ENCODE data around the gene DRC1.
"Not testable (repeated sequence)": the region's sequence is repeated elsewhere in the genome, so short reads cannot be mapped to it uniquely, and the experiment has no call there.

Gene DRC1

GRCh38 chr2:26462511-26463243 is 61.0 kb downstream of the DRC1 start:
- no peaks in the 10 kb centered on the region for H3K27me3 Mint-ChIP-seq
- no peaks in the 10 kb centered on the region for H3K36me3 Mint-ChIP-seq
- H3K4me3 Mint-ChIP-seq, result no peak overlapping the region
- no peak overlapping the region for H3K27ac Mint-ChIP-seq
- H3K4me1 Mint-ChIP-seq, result no peaks in the 10 kb centered on the region
- H3K9me3 Mint-ChIP-seq, result no peaks in the 10 kb centered on the region

DNA sequence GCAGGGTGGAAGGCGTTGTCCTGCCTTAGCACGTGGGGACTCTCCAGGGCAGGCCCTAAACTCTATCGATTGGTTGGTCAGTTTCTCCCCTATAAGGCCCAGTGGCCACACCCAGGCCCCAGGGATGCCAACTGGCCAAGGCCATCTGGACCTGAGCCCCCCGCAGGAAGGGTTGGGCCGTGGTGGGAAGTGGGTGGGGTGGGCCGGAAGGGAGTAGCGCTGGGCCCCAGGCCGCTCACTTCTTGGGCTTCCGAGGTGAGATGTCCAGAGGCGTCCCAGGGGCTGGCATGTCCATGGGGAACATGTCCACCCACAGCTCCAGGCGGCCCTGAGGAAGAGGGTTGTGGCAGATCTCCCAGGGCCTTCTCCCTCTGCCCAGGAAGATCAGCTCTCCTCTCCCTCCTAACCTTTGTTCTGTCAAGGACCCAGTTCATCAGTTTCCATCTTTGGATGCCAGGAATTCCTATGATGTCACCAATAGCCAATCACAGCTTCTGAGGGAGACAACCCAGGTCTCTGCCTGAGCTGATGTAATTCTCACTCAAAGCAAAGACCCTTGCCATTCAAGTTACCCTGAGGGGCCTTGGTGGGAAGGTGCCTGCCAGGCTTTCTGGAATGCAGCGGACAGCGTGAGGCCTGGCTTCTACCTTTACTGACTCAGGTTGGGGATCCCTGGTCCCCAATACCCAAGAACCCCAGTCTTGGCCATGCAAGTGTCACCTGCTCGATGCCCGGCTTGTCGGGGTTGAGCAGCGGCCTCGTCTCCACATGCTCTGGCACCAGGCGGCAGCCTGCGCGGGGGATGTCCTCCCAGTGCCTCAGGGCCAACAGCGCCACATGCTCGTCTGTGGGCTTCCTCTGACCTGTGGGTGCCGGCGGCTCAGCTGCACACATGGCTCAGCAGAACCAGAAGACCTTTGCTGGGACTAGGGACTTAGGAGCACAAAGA is 61.8 kb downstream of the DRC1 start:
- no peaks in the 10 kb centered on the region for H3K4me1 Mint-ChIP-seq
- no peaks in the 10 kb centered on the region for H3K9me3 Mint-ChIP-seq
- no peak overlapping the region for H3K27ac Mint-ChIP-seq
- H3K27me3 Mint-ChIP-seq, result no peaks in the 10 kb centered on the region
- no peaks in the 10 kb centered on the region for H3K36me3 Mint-ChIP-seq
- no peak overlapping the region for H3K4me3 Mint-ChIP-seq

- H3K36me3 Mint-ChIP-seq, result no peaks in the 10 kb centered on the region
- H3K27ac Mint-ChIP-seq, result no peak overlapping the region
- H3K4me3 Mint-ChIP-seq, result no peak overlapping the region
- no peaks in the 10 kb centered on the region for H3K27me3 Mint-ChIP-seq
- peaks cover 1% of the 10 kb centered on the region for H3K9me3 Mint-ChIP-seq
- H3K4me1 Mint-ChIP-seq, result no peaks in the 10 kb centered on the region
Observed at GRCh38 chr2:26464390-26465265, 62.9 kb downstream of the DRC1 start.

- no peak overlapping the region for H3K27ac Mint-ChIP-seq
- no peak overlapping the region for H3K4me3 Mint-ChIP-seq
- H3K4me1 Mint-ChIP-seq, result no peaks in the 10 kb centered on the region
- peaks cover 7% of the 10 kb centered on the region for H3K9me3 Mint-ChIP-seq
- H3K36me3 Mint-ChIP-seq, result peaks cover 2% of the 10 kb centered on the region
- no peaks in the 10 kb centered on the region for H3K27me3 Mint-ChIP-seq
Observed at GRCh38 chr2:26465266-26465925, 63.7 kb downstream of the DRC1 start.

- Mint-ChIP-seq H3K4me1 (no peaks in the 10 kb centered on the region), H3K27me3 (no peaks in the 10 kb centered on the region), H3K9me3 (peaks cover 7% of the 10 kb centered on the region), H3K27ac (peak overlapping the region; percentile 57), H3K36me3 (peaks cover 2% of the 10 kb centered on the region), H3K4me3 (no peak overlapping the region)
Observed at GRCh38 chr2:26465981-26466471, 64.3 kb downstream of the DRC1 start.

- Mint-ChIP-seq H3K4me3 (no peak overlapping the region), H3K36me3 (peaks cover 2% of the 10 kb centered on the region), H3K27me3 (no peaks in the 10 kb centered on the region), H3K9me3 (peaks cover 7% of the 10 kb centered on the region), H3K27ac (no peak overlapping the region), H3K4me1 (no peaks in the 10 kb centered on the region)
Observed at GRCh38 chr2:26466662-26467310, 65.1 kb downstream of the DRC1 start.

DNA sequence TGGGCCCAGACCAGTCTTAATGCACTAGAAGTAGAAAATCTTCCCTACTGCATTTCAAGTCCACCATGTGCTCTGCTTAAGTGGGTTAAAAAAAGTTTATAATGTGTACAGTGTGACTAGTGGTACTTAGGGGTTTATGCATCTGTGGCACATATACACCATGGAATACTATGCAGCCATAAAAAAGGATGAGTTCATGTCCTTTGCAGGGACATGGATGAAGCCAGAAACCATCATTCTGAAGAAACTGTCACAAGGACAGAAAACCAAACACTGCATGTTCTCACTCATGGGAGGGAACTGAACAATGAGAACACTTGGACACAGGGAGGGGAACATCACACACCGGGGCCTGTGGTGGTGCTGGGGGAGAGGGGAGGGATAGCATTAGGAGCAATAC is 66.8 kb downstream of the DRC1 start:
- not testable (repeated sequence) for H3K4me1 Mint-ChIP-seq, H3K27ac Mint-ChIP-seq, H3K27me3 Mint-ChIP-seq, H3K36me3 Mint-ChIP-seq, H3K4me3 Mint-ChIP-seq, H3K9me3 Mint-ChIP-seq

GRCh38 chr2:26469092-26469710 is 67.5 kb downstream of the DRC1 start:
- H3K4me3 Mint-ChIP-seq, result no peak overlapping the region
- no peak overlapping the region for H3K27ac Mint-ChIP-seq
- peaks cover 2% of the 10 kb centered on the region for H3K36me3 Mint-ChIP-seq
- H3K4me1 Mint-ChIP-seq, result no peaks in the 10 kb centered on the region
- H3K9me3 Mint-ChIP-seq, result peaks cover 7% of the 10 kb centered on the region
- H3K27me3 Mint-ChIP-seq, result no peaks in the 10 kb centered on the region

- H3K36me3 Mint-ChIP-seq, result peaks cover 2% of the 10 kb centered on the region
- H3K4me1 Mint-ChIP-seq, result no peaks in the 10 kb centered on the region
- no peak overlapping the region for H3K27ac Mint-ChIP-seq
Observed at GRCh38 chr2:26469955-26470354, 68.2 kb downstream of the DRC1 start.

GRCh38 chr2:26470601-26471260 is 69.0 kb downstream of the DRC1 start:
- H3K27me3 Mint-ChIP-seq, result no peaks in the 10 kb centered on the region
- no peak overlapping the region for H3K4me3 Mint-ChIP-seq
- H3K36me3 Mint-ChIP-seq, result peaks cover 2% of the 10 kb centered on the region
- H3K27ac Mint-ChIP-seq, result no peak overlapping the region
- peaks cover 7% of the 10 kb centered on the region for H3K9me3 Mint-ChIP-seq
- H3K4me1 Mint-ChIP-seq, result no peaks in the 10 kb centered on the region

More at GRCh38 chr2:26469955-26470354, 68.2 kb downstream of the DRC1 start:
- Mint-ChIP-seq H3K4me3 (no peak overlapping the region), H3K9me3 (peaks cover 7% of the 10 kb centered on the region), H3K27me3 (no peaks in the 10 kb centered on the region)

- Mint-ChIP-seq H3K27ac (no peak overlapping the region), H3K9me3 (peaks cover 7% of the 10 kb centered on the region), H3K4me3 (no peak overlapping the region), H3K4me1 (no peaks in the 10 kb centered on the region), H3K36me3 (peaks cover 2% of the 10 kb centered on the region), H3K27me3 (no peaks in the 10 kb centered on the region)
Observed at GRCh38 chr2:26471289-26471688, 69.6 kb downstream of the DRC1 start.

DNA sequence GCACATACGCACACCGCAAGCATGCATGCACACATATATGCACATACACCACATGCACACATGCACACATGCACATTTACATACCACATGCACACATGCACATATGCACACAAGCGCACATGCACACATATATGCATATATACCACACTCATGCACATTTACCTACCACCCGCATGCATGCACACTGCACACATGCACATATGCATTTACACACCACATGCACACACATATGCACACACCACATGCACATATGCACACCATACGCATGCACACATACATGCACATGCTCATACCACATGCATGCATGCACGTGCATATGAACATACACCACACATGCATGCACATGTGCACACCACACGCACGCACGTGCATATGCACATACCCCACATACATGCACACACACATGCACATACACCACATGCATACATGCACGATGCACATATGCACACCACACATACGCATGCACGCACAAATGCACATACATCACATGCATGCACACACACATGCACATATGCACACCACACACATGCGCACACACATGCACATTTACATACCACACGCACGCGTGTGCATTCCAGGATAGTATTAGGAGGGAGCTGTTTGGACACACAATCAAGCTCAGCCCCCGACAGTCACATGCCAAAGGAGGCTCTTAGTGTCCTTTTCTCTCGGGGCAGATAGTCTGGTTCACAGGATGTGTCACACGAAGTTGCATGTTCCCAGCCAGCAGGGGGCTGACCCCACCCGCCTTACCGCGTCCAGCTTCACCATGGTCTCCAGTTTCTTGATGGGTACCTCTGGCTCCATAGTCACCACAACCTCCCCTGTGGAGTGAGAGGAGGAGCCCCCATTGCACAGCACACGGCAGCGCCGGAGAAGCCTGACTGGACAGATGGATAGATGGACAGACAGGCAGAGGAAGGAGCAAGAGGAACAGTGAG is 70.3 kb downstream of the DRC1 start:
- peaks cover 7% of the 10 kb centered on the region for H3K9me3 Mint-ChIP-seq
- peaks cover 2% of the 10 kb centered on the region for H3K36me3 Mint-ChIP-seq
- no peak overlapping the region for H3K27ac Mint-ChIP-seq
- H3K4me1 Mint-ChIP-seq, result no peaks in the 10 kb centered on the region
- no peak overlapping the region for H3K4me3 Mint-ChIP-seq
- H3K27me3 Mint-ChIP-seq, result no peaks in the 10 kb centered on the region
